GM19395 (cell line): ENCODE results near the gene ADAMTS7.
"Not testable (repeated sequence)": the region's sequence is repeated elsewhere in the genome, so short reads cannot be mapped to it uniquely, and the experiment has no call there.

Source experiments
- ATAC-seq: cut with Tn5 transposase; IDR thresholded peaks from one replicate; pipeline ENCODE4 v1.9.1; 2021; ENCODE audit warnings: mild to moderate bottlenecking, moderate library complexity; ENCODE audit not compliant: unreplicated experiment

Gene ADAMTS7

GRCh38 chr15:78767331-78767951 is 43.8 kb downstream of the ADAMTS7 start:
- no peak for ATAC-seq

GRCh38 chr15:78766641-78767071 is 44.6 kb downstream of the ADAMTS7 start:
- ATAC-seq, result not testable (repeated sequence)

- no peak for ATAC-seq
These were observed 45.2 kb downstream of the ADAMTS7 start for GRCh38 chr15:78766041-78766440.

GRCh38 chr15:78765154-78765860 is 46.0 kb downstream of the ADAMTS7 start:
- not testable (repeated sequence) for ATAC-seq

GRCh38 chr15:78764340-78765153 is 46.7 kb downstream of the ADAMTS7 start:
- not testable (repeated sequence) for ATAC-seq

- no peak for ATAC-seq
These were observed 47.4 kb downstream of the ADAMTS7 start for GRCh38 chr15:78763796-78764241.

GRCh38 chr15:78762985-78763795 is 48.1 kb downstream of the ADAMTS7 start:
- ATAC-seq, result no peak

GRCh38 chr15:78762386-78762961 is 48.8 kb downstream of the ADAMTS7 start:
- not testable (repeated sequence) for ATAC-seq

- no peak for ATAC-seq
These were observed 49.3 kb downstream of the ADAMTS7 start for GRCh38 chr15:78761891-78762385.

- ATAC-seq, result peak; percentile 41
These were observed 49.8 kb downstream of the ADAMTS7 start for GRCh38 chr15:78761475-78761874.

GRCh38 chr15:78761020-78761419 is 50.2 kb downstream of the ADAMTS7 start:
- ATAC-seq, result no peak

- ATAC-seq, result not testable (repeated sequence)
These were observed 51.0 kb downstream of the ADAMTS7 start for GRCh38 chr15:78760091-78760882.

GRCh38 chr15:78759361-78759998 is 51.8 kb downstream of the ADAMTS7 start:
- ATAC-seq, result not testable (repeated sequence)

- not testable (repeated sequence) for ATAC-seq
These were observed 52.6 kb downstream of the ADAMTS7 start for GRCh38 chr15:78758486-78759200.

GRCh38 chr15:78758084-78758483 is 53.2 kb downstream of the ADAMTS7 start:
- not testable (repeated sequence) for ATAC-seq

- ATAC-seq, result no peak
These were observed 53.7 kb downstream of the ADAMTS7 start for GRCh38 chr15:78757636-78757905.

- peak; percentile 55 for ATAC-seq
These were observed 54.3 kb downstream of the ADAMTS7 start for GRCh38 chr15:78756781-78757635.
